GM12801 (cell line): ENCODE data around the gene TDG.

ENCODE experiments used
- TF ChIP-seq, protein P1 (sequence below): IDR thresholded peaks from one replicate; pipeline ENCODE4 v1.5.1; 2011; ENCODE audit warnings: control low read depth; ENCODE audit not compliant: insufficient read length; ENCODE audit errors: extremely low read depth

Gene TDG

DNA sequence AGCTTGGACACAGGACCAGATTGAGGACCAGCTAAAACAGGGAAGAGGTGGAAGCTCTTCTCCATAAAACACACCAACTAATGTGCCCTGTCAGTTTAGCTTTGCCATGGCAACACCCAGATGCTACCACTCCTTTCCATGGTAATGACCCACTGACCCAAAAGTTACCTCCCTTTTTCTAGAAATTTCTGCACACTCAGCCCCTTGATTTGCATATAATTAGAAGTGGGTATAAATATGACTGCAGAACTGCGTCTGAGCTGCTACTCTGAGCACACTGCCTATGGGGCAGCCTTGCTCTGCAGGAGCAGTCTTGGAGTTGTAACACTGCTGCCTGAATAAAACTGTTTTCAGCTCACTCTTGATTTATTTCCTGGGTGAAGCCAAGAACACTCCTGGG lies 3.2 kb upstream of the TDG start:
- TF ChIP-seq, protein P1, sequence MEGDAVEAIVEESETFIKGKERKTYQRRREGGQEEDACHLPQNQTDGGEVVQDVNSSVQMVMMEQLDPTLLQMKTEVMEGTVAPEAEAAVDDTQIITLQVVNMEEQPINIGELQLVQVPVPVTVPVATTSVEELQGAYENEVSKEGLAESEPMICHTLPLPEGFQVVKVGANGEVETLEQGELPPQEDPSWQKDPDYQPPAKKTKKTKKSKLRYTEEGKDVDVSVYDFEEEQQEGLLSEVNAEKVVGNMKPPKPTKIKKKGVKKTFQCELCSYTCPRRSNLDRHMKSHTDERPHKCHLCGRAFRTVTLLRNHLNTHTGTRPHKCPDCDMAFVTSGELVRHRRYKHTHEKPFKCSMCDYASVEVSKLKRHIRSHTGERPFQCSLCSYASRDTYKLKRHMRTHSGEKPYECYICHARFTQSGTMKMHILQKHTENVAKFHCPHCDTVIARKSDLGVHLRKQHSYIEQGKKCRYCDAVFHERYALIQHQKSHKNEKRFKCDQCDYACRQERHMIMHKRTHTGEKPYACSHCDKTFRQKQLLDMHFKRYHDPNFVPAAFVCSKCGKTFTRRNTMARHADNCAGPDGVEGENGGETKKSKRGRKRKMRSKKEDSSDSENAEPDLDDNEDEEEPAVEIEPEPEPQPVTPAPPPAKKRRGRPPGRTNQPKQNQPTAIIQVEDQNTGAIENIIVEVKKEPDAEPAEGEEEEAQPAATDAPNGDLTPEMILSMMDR: no peak

- TF ChIP-seq, protein P1: no peak
These were observed 867 bp upstream of the TDG start for GRCh38 chr12:103964805-103965204.

DNA sequence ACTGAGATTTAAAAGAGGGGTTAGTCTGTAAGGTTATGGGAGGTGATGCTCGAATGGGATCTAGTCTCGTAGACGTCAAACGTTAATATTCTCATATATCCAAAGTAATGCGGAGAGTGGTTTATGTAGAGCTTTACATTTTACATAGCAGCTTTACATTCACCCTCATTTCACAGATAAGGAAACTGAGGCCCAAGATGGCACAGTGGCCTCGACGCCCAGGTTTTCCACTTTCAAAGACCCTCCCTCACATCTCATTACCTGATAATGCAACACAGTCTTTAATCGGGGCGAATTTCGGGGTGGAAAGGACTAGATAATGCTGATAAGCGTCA lies 450 bp upstream of the TDG start:
- TF ChIP-seq, protein P1: no peak

DNA sequence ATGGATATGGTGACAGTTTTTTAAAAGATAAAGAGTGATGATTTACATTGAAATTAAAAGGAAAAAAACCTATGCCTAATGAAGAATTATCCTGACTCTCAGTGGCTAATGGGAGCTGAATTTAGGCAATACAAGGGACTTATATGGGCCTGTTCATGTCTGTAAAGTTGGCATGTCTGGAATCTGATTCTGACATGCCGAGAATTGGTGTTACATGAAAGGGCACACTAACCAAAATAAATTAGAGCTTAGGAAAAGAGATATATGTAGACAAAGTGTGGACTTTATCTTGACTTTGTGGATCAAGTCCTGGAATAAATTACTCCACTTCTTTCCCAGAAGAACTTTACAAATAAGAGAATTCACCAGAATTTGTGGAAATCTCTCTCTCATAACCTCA lies 1.1 kb downstream of the TDG start:
- TF ChIP-seq, protein P1: no peak

DNA sequence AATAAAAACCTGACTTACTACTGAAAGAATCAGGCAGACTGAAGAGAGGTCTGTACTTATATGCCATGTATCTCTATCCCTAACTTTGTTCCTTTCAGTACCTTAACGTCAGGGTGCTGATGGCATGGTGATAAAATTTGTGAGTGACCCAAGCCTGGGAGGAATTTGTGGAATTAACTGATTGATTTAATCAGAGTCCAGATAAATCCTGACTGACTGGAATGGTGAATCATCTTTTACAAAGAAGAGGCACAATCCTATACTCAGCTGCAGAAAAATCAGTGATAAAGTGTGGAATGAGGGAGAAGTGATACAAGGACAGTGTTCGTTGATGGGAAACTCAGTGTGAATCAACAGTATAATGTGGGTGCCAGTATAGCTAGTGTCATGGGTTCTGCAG lies 3.7 kb downstream of the TDG start:
- TF ChIP-seq, protein P1: no peak

DNA sequence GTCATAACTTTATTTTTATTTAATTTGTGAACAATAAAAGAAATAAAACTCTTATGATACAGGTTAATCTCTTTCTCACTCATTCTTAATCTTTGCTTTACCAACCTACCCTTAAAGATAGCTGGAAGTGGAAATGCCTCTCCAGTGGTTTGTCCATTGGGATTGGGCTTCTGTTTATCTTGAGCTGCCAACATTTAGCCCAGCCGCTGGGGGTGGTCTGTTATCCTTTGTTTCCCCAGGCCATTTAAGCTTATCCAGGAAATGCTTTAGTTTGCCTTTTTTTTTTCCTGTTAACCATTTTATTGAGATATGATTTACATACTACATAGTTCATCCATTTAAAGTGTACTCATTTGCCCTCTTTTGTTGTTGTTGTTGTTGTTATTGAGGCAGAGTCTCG lies 8.2 kb downstream of the TDG start:
- TF ChIP-seq, protein P1: no peak

GRCh38 chr12:103975368-103975767 lies 9.7 kb downstream of the TDG start:
- TF ChIP-seq, protein P1: no peak
